ENCODE data around the gene OR4K17. TPM values are rescaled to one million over a fixed set of nuclear protein-coding genes. Genes with fewer than 3 reads are reported as not detected.
"Not testable (repeated sequence)": the region's sequence is repeated elsewhere in the genome, so short reads cannot be mapped to it uniquely, and the experiment has no call there.

OR4K17 gene, protein sequence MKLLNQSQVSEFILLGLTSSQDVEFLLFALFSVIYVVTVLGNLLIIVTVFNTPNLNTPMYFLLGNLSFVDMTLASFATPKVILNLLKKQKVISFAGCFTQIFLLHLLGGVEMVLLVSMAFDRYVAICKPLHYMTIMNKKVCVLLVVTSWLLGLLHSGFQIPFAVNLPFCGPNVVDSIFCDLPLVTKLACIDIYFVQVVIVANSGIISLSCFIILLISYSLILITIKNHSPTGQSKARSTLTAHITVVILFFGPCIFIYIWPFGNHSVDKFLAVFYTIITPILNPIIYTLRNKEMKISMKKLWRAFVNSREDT
- not detected for total RNA-seq

DNA sequence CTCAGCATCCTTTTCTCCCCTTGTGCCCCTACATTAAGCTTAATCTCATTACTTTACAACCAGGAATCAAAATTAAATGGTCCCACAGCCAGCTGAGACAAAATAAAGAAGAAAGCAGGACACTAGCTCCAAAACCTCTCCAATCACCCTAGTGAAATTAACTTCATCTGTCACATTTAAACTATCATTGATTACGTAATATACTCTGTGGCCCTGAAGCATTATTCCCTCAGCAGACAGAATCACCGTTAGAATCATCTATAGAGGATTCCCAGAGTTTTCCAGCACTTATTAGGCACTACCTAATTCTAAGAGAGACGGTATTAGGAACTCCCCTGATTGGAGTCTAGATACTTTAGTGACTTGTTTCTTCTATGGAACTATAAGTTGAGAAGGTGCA, at the start of gene OR4K17:
Gene OR4K17, plus strand, starts transcription at position 302 of the 400 bp plus-strand sequence. CDS start 6,761 bp downstream, outside the sequence.
- no peak for DNase-seq (ENCODE audit: low spot score in 2 of 2)
- intact Hi-C loops (cut with DNase I): no loop called here
- TF ChIP-seq, protein P1, sequence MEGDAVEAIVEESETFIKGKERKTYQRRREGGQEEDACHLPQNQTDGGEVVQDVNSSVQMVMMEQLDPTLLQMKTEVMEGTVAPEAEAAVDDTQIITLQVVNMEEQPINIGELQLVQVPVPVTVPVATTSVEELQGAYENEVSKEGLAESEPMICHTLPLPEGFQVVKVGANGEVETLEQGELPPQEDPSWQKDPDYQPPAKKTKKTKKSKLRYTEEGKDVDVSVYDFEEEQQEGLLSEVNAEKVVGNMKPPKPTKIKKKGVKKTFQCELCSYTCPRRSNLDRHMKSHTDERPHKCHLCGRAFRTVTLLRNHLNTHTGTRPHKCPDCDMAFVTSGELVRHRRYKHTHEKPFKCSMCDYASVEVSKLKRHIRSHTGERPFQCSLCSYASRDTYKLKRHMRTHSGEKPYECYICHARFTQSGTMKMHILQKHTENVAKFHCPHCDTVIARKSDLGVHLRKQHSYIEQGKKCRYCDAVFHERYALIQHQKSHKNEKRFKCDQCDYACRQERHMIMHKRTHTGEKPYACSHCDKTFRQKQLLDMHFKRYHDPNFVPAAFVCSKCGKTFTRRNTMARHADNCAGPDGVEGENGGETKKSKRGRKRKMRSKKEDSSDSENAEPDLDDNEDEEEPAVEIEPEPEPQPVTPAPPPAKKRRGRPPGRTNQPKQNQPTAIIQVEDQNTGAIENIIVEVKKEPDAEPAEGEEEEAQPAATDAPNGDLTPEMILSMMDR (IDR thresholded peaks at IDR 0.05): no peak

DNA sequence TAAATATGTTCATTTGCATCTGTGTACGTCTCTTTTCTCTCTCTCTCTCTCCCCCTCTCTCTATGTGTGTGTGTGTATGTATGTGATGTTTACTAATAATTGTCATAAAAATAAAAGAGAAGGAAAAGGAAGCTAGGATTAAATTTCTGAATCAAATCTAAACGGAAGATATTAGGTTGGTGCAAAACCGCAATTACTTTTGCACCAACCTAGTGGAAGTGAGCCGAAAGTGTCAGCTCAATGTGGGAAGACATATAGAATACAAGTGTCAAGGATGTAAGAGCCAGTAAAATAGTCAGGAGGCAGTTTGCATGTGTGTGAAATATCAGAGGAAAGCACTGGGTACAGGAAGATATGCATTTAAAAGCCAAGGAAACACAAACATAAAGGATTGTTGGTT, 18.5 kb upstream of the OR4K17 start:
- no peak overlapping the region for H3K4me3 ChIP-seq
- TF ChIP-seq, protein P1 (IDR thresholded peaks at IDR 0.05): no peak
- intact Hi-C loops (cut with DNase I): no loop called here
- no peaks in the 10 kb centered on the region for H3K4me1 ChIP-seq
- H3K27me3 ChIP-seq: no peaks in the 10 kb centered on the region
- H3K27ac ChIP-seq: no peak overlapping the region
- DNase-seq (ENCODE audit: low spot score in 2 of 2): no peak
- H3K9me3 ChIP-seq: no peaks in the 10 kb centered on the region
- no peaks in the 10 kb centered on the region for H3K36me3 ChIP-seq

More for the DNA sequence above, at the start of gene OR4K17:
- Histone ChIP-seq H3K36me3 (no peaks in the 10 kb centered on the region), H3K4me3 (no peak within 1 kb of the TSS), H3K27me3 (no peaks in the 10 kb centered on the region), H3K4me1 (no peaks in the 10 kb centered on the region), H3K9me3 (no peaks in the 10 kb centered on the region), H3K27ac (no peak within 1 kb of the TSS)

DNA sequence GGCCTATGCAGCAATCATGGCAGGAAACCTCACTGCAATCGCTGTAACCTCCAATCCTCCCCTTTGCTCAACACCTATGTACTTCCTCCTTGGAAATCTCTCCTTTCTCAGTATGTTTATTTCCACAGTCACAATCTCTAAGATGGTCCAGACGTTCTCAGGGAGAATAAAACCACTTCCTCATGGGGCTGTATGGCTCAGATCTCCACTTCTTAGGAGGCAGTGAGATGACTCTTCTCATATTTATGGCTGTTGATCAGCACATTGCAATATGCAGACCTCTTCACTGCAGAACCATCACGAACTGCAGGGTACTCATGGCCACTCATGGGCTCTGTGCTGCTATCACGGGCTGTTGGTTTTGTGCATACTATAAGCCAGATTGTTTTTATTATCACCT, 17.1 kb upstream of the OR4K17 start:
- H3K27me3 ChIP-seq: no peaks in the 10 kb centered on the region
- H3K36me3 ChIP-seq: no peaks in the 10 kb centered on the region
- no peaks in the 10 kb centered on the region for H3K9me3 ChIP-seq
- H3K4me1 ChIP-seq: no peaks in the 10 kb centered on the region
- no peak for DNase-seq (ENCODE audit: low spot score in 2 of 2)
- intact Hi-C loops (cut with DNase I): no loop called here
- TF ChIP-seq, protein P1 (IDR thresholded peaks at IDR 0.05): no peak
- no peak overlapping the region for H3K4me3 ChIP-seq
- no peak overlapping the region for H3K27ac ChIP-seq

DNA sequence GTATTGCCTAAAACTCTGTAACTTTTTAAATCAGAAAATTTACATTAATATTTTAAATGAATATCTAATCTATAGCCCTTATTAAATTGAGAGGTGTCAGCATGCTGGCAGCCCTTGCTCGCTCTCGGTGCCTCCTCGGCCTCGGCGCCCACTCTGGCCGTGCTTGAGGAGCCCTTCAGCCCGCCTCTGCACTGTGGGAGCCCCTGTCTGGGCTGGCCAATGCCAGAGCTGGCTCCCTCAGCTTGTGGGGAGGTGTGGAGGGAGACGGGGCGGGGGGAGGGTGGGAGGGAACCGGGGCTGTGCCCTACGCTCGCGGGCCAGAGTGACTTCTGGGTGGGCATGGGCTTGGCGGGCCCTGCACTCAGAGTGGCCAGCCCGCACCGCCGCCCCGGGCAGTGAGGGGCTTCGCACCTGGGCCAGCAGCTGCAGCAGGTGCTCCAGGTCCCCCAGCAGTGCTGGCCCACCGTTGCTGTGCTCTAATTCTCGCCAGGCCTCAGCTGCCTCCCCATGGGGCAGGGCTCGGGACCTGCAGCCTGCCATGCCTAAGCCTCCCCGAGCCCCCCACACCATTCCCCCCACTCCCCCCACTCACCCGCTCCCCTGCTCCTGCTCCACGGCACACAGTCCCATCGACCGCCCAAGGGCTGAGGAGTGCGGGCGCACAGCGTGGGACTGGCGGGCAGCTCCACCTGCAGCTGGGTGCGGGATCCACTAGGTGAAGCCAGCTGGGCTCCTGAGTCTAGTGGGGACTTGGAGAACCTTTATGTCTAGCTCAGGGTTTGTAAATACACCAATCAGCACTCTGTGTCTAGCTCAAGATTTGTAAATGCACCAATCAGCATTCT, 11.4 kb upstream of the OR4K17 start:
- intact Hi-C loops (cut with DNase I); H3K4me3 ChIP-seq; H3K36me3 ChIP-seq; H3K9me3 ChIP-seq; H3K27ac ChIP-seq; H3K4me1 ChIP-seq; H3K27me3 ChIP-seq; DNase-seq (ENCODE audit: low spot score in 2 of 2): not testable (repeated sequence)

DNA sequence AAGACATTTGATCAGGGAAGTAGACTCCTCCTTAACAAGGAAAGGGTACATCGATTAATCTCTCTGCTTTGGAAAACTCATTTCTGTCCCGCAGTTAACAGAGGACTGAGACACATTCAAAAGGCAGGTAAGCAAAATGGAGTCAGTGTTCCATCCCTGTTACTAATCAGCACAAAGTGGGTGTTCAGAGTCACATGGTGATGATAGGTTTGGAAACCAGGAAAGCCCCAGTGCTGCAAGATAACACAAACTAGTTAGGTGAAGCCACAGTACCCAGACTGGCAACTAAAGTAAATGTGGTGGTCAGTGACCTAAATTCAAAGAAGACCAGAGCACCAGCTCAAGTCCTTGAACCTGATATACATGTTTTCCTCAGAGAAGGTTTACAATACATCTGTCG, 1.8 kb downstream of the OR4K17 start:
- DNase-seq (ENCODE audit: low spot score in 2 of 2): no peak
- Histone ChIP-seq H3K4me1 (no peaks in the 10 kb centered on the region), H3K27ac (no peak overlapping the region), H3K9me3 (no peaks in the 10 kb centered on the region), H3K4me3 (no peak overlapping the region), H3K27me3 (no peaks in the 10 kb centered on the region), H3K36me3 (no peaks in the 10 kb centered on the region)
- intact Hi-C loops (cut with DNase I): no loop called here
- TF ChIP-seq, protein P1 (IDR thresholded peaks at IDR 0.05): no peak

DNA sequence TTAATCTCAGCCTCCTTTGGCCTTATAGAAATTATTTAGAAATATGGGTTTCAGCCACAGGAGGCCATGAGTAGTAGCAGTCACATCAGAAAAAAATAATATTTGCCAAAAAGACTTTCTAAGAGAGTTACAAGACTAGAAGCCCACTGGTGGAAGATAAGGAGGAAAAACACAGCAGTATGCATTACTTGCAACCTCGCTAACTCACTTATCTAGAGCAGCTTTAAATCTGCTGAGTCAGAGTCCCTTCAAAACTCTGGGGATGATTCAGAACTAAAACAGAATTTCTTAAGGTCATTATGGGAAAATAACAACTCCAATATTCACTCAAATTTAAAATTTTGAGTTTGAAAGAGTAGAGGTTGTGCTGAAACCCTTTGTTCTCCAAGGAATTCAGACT, 6.2 kb downstream of the OR4K17 start:
- H3K4me3 ChIP-seq: no peak overlapping the region
- TF ChIP-seq, protein P1 (IDR thresholded peaks at IDR 0.05): no peak
- H3K36me3 ChIP-seq: no peaks in the 10 kb centered on the region
- no peaks in the 10 kb centered on the region for H3K4me1 ChIP-seq
- peaks cover 0 to 3% of the 10 kb centered on the region in 2 donors for H3K9me3 ChIP-seq
- H3K27me3 ChIP-seq: no peaks in the 10 kb centered on the region
- intact Hi-C loops (cut with DNase I): no loop called here
- DNase-seq (ENCODE audit: low spot score in 2 of 2): no peak
- no peak overlapping the region for H3K27ac ChIP-seq
